Measurements from ENCODE around the gene TRERF1. TPM values are rescaled to one million over a fixed set of nuclear protein-coding genes. Genes with fewer than 3 reads are reported as not detected.

TRERF1 gene
- total and polyA plus RNA-seq, 2 of the 8 experiments (the other 6 are each of a cell fraction or from before 2014, with no cell fraction given), result 10.8 to 21.5 TPM

DNA sequence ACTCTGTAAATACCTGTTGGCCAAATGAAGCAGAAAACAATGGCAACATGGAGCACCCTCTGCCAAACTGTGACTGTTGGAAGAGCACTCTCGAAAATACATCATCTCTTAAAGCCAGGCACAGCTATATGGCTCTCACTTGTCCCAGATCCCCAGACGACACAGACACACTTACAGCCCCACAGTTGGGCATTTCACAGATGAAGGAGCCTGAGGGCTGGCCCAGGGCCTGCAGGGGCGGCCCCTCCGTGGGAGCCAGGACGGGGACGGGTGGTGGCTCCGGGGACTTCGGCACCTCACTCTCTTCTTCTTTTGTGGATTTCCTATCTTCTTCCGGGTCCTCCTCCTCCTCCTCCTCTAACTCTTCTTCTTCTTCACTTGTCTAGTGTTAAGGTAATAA, 215.7 kb downstream of the TRERF1 start (continued):
- TF ChIP-seq, protein P1, sequence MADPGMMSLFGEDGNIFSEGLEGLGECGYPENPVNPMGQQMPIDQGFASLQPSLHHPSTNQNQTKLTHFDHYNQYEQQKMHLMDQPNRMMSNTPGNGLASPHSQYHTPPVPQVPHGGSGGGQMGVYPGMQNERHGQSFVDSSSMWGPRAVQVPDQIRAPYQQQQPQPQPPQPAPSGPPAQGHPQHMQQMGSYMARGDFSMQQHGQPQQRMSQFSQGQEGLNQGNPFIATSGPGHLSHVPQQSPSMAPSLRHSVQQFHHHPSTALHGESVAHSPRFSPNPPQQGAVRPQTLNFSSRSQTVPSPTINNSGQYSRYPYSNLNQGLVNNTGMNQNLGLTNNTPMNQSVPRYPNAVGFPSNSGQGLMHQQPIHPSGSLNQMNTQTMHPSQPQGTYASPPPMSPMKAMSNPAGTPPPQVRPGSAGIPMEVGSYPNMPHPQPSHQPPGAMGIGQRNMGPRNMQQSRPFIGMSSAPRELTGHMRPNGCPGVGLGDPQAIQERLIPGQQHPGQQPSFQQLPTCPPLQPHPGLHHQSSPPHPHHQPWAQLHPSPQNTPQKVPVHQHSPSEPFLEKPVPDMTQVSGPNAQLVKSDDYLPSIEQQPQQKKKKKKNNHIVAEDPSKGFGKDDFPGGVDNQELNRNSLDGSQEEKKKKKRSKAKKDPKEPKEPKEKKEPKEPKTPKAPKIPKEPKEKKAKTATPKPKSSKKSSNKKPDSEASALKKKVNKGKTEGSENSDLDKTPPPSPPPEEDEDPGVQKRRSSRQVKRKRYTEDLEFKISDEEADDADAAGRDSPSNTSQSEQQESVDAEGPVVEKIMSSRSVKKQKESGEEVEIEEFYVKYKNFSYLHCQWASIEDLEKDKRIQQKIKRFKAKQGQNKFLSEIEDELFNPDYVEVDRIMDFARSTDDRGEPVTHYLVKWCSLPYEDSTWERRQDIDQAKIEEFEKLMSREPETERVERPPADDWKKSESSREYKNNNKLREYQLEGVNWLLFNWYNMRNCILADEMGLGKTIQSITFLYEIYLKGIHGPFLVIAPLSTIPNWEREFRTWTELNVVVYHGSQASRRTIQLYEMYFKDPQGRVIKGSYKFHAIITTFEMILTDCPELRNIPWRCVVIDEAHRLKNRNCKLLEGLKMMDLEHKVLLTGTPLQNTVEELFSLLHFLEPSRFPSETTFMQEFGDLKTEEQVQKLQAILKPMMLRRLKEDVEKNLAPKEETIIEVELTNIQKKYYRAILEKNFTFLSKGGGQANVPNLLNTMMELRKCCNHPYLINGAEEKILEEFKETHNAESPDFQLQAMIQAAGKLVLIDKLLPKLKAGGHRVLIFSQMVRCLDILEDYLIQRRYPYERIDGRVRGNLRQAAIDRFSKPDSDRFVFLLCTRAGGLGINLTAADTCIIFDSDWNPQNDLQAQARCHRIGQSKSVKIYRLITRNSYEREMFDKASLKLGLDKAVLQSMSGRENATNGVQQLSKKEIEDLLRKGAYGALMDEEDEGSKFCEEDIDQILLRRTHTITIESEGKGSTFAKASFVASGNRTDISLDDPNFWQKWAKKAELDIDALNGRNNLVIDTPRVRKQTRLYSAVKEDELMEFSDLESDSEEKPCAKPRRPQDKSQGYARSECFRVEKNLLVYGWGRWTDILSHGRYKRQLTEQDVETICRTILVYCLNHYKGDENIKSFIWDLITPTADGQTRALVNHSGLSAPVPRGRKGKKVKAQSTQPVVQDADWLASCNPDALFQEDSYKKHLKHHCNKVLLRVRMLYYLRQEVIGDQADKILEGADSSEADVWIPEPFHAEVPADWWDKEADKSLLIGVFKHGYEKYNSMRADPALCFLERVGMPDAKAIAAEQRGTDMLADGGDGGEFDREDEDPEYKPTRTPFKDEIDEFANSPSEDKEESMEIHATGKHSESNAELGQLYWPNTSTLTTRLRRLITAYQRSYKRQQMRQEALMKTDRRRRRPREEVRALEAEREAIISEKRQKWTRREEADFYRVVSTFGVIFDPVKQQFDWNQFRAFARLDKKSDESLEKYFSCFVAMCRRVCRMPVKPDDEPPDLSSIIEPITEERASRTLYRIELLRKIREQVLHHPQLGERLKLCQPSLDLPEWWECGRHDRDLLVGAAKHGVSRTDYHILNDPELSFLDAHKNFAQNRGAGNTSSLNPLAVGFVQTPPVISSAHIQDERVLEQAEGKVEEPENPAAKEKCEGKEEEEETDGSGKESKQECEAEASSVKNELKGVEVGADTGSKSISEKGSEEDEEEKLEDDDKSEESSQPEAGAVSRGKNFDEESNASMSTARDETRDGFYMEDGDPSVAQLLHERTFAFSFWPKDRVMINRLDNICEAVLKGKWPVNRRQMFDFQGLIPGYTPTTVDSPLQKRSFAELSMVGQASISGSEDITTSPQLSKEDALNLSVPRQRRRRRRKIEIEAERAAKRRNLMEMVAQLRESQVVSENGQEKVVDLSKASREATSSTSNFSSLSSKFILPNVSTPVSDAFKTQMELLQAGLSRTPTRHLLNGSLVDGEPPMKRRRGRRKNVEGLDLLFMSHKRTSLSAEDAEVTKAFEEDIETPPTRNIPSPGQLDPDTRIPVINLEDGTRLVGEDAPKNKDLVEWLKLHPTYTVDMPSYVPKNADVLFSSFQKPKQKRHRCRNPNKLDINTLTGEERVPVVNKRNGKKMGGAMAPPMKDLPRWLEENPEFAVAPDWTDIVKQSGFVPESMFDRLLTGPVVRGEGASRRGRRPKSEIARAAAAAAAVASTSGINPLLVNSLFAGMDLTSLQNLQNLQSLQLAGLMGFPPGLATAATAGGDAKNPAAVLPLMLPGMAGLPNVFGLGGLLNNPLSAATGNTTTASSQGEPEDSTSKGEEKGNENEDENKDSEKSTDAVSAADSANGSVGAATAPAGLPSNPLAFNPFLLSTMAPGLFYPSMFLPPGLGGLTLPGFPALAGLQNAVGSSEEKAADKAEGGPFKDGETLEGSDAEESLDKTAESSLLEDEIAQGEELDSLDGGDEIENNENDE (IDR thresholded peaks at IDR 0.05; ENCODE audit: insufficient replicate concordance, low read length), result no peak
- no peak for TF ChIP-seq SIRT6 (IDR thresholded peaks at IDR 0.05; ENCODE audit: low read length)
- no peak for TF ChIP-seq CREB1 (IDR thresholded peaks at IDR 0.05)
- TF ChIP-seq SAP30 (IDR thresholded peaks at IDR 0.05; ENCODE audit: insufficient read depth, insufficient replicate concordance, low read length), result no peak
- no peak for TF ChIP-seq BRCA1 (IDR thresholded peaks at IDR 0.05; ENCODE audit: low read depth, low read length)
- TF ChIP-seq TBP (IDR thresholded peaks at IDR 0.05; ENCODE audit: low read depth, low read length), result no peak
- no peak for TF ChIP-seq NRF1 (IDR thresholded peaks at IDR 0.05; ENCODE audit: low read depth, low read length)
- TF ChIP-seq SP1 (IDR thresholded peaks at IDR 0.05; ENCODE audit: low read depth, low read length), result no peak
- TF ChIP-seq YY1 (IDR thresholded peaks at IDR 0.05; ENCODE audit: low read depth, low read length), result no peak
- TF ChIP-seq SIX5 (IDR thresholded peaks at IDR 0.05; ENCODE audit: low read depth, low read length), result no peak
- no peak for TF ChIP-seq GTF2F1 (IDR thresholded peaks at IDR 0.05; ENCODE audit: borderline replicate concordance, low read depth, low read length)
- TF ChIP-seq CTBP2 (IDR thresholded peaks at IDR 0.05; ENCODE audit: borderline replicate concordance, insufficient read depth, insufficient read length, low read length), result no peak
- TF ChIP-seq ASH2L (IDR thresholded peaks at IDR 0.05; ENCODE audit: low read length), result no peak

Data from H1 (cell line).